PC-3 (cell line): ENCODE data around the gene DOCK1.

Source experiments
- EZH2 ChIP-seq: fragments of 300-600 bp; sonication (generic); IDR thresholded peaks from one replicate; pipeline ENCODE4 v1.6.1; 2017; ENCODE audit warnings: antibody characterized with exemption, mild to moderate bottlenecking, low read length; ENCODE audit not compliant: unreplicated experiment
- EZH2phosphoT487 ChIP-seq: fragments of 300-600 bp; sonication (generic); IDR thresholded peaks from 2 replicates; pipeline ENCODE4 v1.6.1; 2018; ENCODE audit warnings: mild to moderate bottlenecking, antibody characterized with exemption, low read length, borderline replicate concordance
- TF ChIP-seq, protein P1 (sequence below): fragments of 300-600 bp; sonication (generic); conservative IDR thresholded peaks from 2 replicates; pipeline ENCODE4 v1.5.1; 2017; ENCODE audit warnings: antibody characterized with exemption, low read depth, mild to moderate bottlenecking, low read length

DNA sequence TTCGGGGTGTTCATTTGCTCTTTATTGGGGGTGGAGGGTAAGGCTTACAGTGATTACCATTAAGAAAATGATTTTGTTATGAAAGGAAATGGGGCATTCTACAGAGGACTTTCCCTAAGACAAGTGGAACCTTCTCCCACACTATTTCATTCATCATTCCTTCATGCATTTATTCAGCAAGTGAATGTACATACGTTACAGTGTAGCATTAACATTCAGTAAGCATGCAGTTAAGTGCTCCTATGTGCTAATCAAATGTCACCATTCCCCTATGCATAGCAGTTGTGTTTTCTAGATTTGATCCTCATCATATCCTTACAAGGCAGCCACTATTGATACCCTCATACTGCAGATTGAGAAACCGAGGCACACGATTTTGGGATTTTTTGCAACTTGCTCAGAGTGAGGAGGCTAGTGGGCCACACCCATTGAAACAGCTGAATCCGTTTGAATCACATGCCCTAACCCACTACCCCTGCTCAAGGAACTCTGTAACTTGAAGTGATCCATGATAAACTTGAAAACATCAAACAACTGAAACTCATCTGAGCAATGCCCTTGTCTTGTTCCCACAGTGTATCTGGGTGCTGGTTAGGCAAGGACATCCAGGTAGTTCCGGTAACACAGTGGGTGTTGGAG, 274.5 kb downstream of the DOCK1 start:
- TF ChIP-seq, protein P1, sequence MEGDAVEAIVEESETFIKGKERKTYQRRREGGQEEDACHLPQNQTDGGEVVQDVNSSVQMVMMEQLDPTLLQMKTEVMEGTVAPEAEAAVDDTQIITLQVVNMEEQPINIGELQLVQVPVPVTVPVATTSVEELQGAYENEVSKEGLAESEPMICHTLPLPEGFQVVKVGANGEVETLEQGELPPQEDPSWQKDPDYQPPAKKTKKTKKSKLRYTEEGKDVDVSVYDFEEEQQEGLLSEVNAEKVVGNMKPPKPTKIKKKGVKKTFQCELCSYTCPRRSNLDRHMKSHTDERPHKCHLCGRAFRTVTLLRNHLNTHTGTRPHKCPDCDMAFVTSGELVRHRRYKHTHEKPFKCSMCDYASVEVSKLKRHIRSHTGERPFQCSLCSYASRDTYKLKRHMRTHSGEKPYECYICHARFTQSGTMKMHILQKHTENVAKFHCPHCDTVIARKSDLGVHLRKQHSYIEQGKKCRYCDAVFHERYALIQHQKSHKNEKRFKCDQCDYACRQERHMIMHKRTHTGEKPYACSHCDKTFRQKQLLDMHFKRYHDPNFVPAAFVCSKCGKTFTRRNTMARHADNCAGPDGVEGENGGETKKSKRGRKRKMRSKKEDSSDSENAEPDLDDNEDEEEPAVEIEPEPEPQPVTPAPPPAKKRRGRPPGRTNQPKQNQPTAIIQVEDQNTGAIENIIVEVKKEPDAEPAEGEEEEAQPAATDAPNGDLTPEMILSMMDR: no peak
- TF ChIP-seq EZH2phosphoT487: no peak
- no peak for TF ChIP-seq EZH2
